Endodermal cell (in vitro differentiated cells): ENCODE results near the gene IZUMO1. TPM values are rescaled to one million over a fixed set of nuclear protein-coding genes. Genes with fewer than 3 reads are reported as not detected.
"Not testable (repeated sequence)": the region's sequence is repeated elsewhere in the genome, so short reads cannot be mapped to it uniquely, and the experiment has no call there.

ENCODE experiments used
- DNase-seq: peaks from one replicate; pipeline ENCODE4 v3.0.0-alpha.2; 2017
- H3K27ac ChIP-seq: 2 replicates; pipeline ENCODE4 v1.5.1; 2013; ENCODE audit warnings: mild to moderate bottlenecking, low read depth, low read length, moderate library complexity
- H3K27me3 ChIP-seq: 2 replicates; pipeline ENCODE4 v1.6.1; 2013; ENCODE audit warnings: mild to moderate bottlenecking, low read length, moderate library complexity; ENCODE audit not compliant: insufficient read depth, control insufficient read depth, poor library complexity, severe bottlenecking
- H3K36me3 ChIP-seq: 2 replicates; pipeline ENCODE4 v1.7.0; 2013; ENCODE audit warnings: mild to moderate bottlenecking, low read length, moderate library complexity; ENCODE audit not compliant: control insufficient read depth, insufficient read depth
- H3K4me1 ChIP-seq: one replicate; pipeline ENCODE4 v1.7.0; 2013; ENCODE audit warnings: low read length; ENCODE audit not compliant: control insufficient read depth, insufficient read depth
- H3K4me3 ChIP-seq: 2 replicates; pipeline ENCODE4 v1.5.1; 2013; ENCODE audit warnings: mild to moderate bottlenecking, low read length, moderate library complexity
- H3K9ac ChIP-seq: 2 replicates; pipeline ENCODE4 v1.6.1; 2013; ENCODE audit warnings: mild to moderate bottlenecking, low read length, moderate library complexity; ENCODE audit not compliant: poor library complexity, severe bottlenecking; ENCODE audit errors: extremely low read depth
- H3K9me3 ChIP-seq: 2 replicates; pipeline ENCODE4 v1.6.1; 2013; ENCODE audit warnings: mild to moderate bottlenecking, low read length, moderate library complexity; ENCODE audit not compliant: control insufficient read depth
- H3K27ac Mint-ChIP-seq: 2 replicates; pipeline ENCODE4 v1.8.0; 2020; ENCODE audit warnings: mixed read lengths
- H3K27me3 Mint-ChIP-seq: 2 replicates; pipeline ENCODE4 v1.8.0; 2021; ENCODE audit warnings: mild to moderate bottlenecking, mixed read lengths; ENCODE audit not compliant: insufficient read depth
- H3K36me3 Mint-ChIP-seq: 2 replicates; pipeline ENCODE4 v1.8.0; 2020; ENCODE audit warnings: low read depth, mixed read lengths
- H3K4me1 Mint-ChIP-seq: 2 replicates; pipeline ENCODE4 v1.8.0; 2020; ENCODE audit warnings: mixed read lengths
- H3K4me3 Mint-ChIP-seq: 2 replicates; pipeline ENCODE4 v1.8.0; 2020; ENCODE audit warnings: mild to moderate bottlenecking, moderate library complexity, mixed read lengths
- H3K9me3 Mint-ChIP-seq: 2 replicates; pipeline ENCODE4 v1.8.0; 2020; ENCODE audit warnings: mild to moderate bottlenecking, mixed read lengths
- CTCF ChIP-seq: fragments of 200-600 bp; sonication (generic); conservative IDR thresholded peaks from 2 replicates; pipeline ENCODE4 v1.5.0; 2021; ENCODE audit warnings: antibody characterized with exemption, mild to moderate bottlenecking
- WGBS, 2 experiments: methylation state at CpG; one replicate each; pipeline versions ENCODE4 v1.1.5 to v1.1.7; 2013; ENCODE audit warnings: missing lambda C conversion rate in 2 of 2, mixed read lengths in 1 of 2; ENCODE audit not compliant: insufficient coverage in 1 of 2, insufficient read length in 1 of 2; 5-methylcytosine and 5-hydroxymethylcytosine counted together
- total RNA-seq, 2 donors: library from RNA; stranded (reverse); fragmentation: NEBNext Ultra II Directional in 1 of 2; extraction: Animal tissue kit (Norgen Biotek cat#: 25700) in 1 of 2; gene quantifications; 2 replicates in 1 of 2; 3 replicates in 1 of 2; pipeline ENCODE4 v1.2.1, GENCODE V29; 2021

Gene IZUMO1
- total RNA-seq, 2 donors from 2014 or later = 0.22 to 0.80 TPM

GRCh38 chr19:48718711-48719231 lies 27.9 kb downstream of the IZUMO1 start:
- Mint-ChIP-seq H3K9me3 (no peaks in the 10 kb centered on the region), H3K4me3 (no peak overlapping the region), H3K27me3 (no peaks in the 10 kb centered on the region), H3K4me1 (peaks cover 21% of the 10 kb centered on the region), H3K36me3 (no peaks in the 10 kb centered on the region), H3K27ac (peak overlapping the region; percentile 57)
- Histone ChIP-seq H3K4me1 (no peaks in the 10 kb centered on the region), H3K27ac (peak overlapping the region; percentile 44), H3K27me3 (no peaks in the 10 kb centered on the region), H3K36me3 (no peaks in the 10 kb centered on the region), H3K9me3 (no peaks in the 10 kb centered on the region), H3K4me3 (no peak overlapping the region), H3K9ac (no peak overlapping the region)
- WGBS, 2 experiments = 59 to 75% methylated on average over 11 to 15 of the region's 15 CpGs
- DNase-seq = peak; percentile 54
- no peak for TF ChIP-seq CTCF

- H3K27me3 Mint-ChIP-seq = not testable (repeated sequence)
- H3K4me1 Mint-ChIP-seq = peaks cover 21% of the 10 kb centered on the region
Measured at GRCh38 chr19:48718106-48718505, 28.6 kb downstream of the IZUMO1 start.

GRCh38 chr19:48716562-48717291 lies 30.0 kb downstream of the IZUMO1 start:
- Histone ChIP-seq H3K27me3 (no peaks in the 10 kb centered on the region), H3K4me3 (no peak overlapping the region), H3K9ac (no peak overlapping the region), H3K4me1 (no peaks in the 10 kb centered on the region), H3K27ac (peak overlapping the region; percentile 24), H3K36me3 (no peaks in the 10 kb centered on the region), H3K9me3 (no peaks in the 10 kb centered on the region)
- Mint-ChIP-seq H3K36me3 (peaks cover 2% of the 10 kb centered on the region), H3K9me3 (no peaks in the 10 kb centered on the region), H3K27ac (no peak overlapping the region), H3K4me1 (peaks cover 24% of the 10 kb centered on the region), H3K4me3 (peak overlapping the region; percentile 32), H3K27me3 (no peaks in the 10 kb centered on the region)
- TF ChIP-seq CTCF = no peak
- peak; percentile 67 for DNase-seq
- 34 to 46% methylated on average over 12 to 24 of the region's 24 CpGs for WGBS, 2 experiments

More at GRCh38 chr19:48718106-48718505, 28.6 kb downstream of the IZUMO1 start:
- H3K4me1 ChIP-seq, H3K27me3 ChIP-seq, H3K9me3 ChIP-seq, H3K9me3 Mint-ChIP-seq, H3K9ac ChIP-seq, H3K27ac Mint-ChIP-seq, H3K4me3 ChIP-seq, H3K4me3 Mint-ChIP-seq, H3K36me3 ChIP-seq, H3K27ac ChIP-seq, H3K36me3 Mint-ChIP-seq, DNase-seq: not testable (repeated sequence)
- WGBS, 2 experiments = 94 to 98% methylated on average over 10 to 13 of the region's 13 CpGs
